CD14-positive monocyte (primary cell): ENCODE results near the gene KLRD1. TPM values are rescaled to one million over a fixed set of nuclear protein-coding genes. Genes with fewer than 3 reads are reported as not detected.
"Not testable (repeated sequence)": the region's sequence is repeated elsewhere in the genome, so short reads cannot be mapped to it uniquely, and the experiment has no call there.

Experiments
- DNase-seq, 3 donors: peaks; one replicate each; pipeline ENCODE4 v3.0.0-alpha.2; 2011 to 2022
- H2AFZ ChIP-seq: 2 replicates; pipeline ENCODE4 v1.6.0; 2012; ENCODE audit warnings: mild to moderate bottlenecking, low read depth, low read length, inconsistent platforms; ENCODE audit not compliant: insufficient read depth, poor library complexity, severe bottlenecking
- H3K27ac ChIP-seq, 2 donors: 1 replicate in 1 of 2; 2 replicates in 1 of 2; pipeline ENCODE4 v1.5.1; 2012 to 2013; ENCODE audit warnings: low read length in 2 of 2, control low read depth in 1 of 2, inconsistent platforms in 1 of 2, low read depth in 1 of 2, mild to moderate bottlenecking in 1 of 2
- H3K27me3 ChIP-seq, 2 donors: one replicate each; pipeline versions ENCODE4 v1.6.0 to v1.6.1; 2011 to 2013; ENCODE audit warnings: low read length in 2 of 2; ENCODE audit not compliant: control insufficient read depth in 2 of 2, insufficient read depth in 2 of 2
- H3K36me3 ChIP-seq, 2 donors: replicated peaks in 1 of 2; 1 replicate in 1 of 2; 2 replicates in 1 of 2; pipeline versions ENCODE4 v1.5.1 to v1.6.1; 2012 to 2013; ENCODE audit warnings: low read length in 2 of 2, control low read depth in 1 of 2, inconsistent platforms in 1 of 2, mild to moderate bottlenecking in 1 of 2; ENCODE audit not compliant: insufficient read depth in 2 of 2, control insufficient read depth in 1 of 2
- H3K4me1 ChIP-seq, 2 donors: 1 replicate in 1 of 2; 2 replicates in 1 of 2; pipeline versions ENCODE4 v1.5.1 to v1.6.1; 2012 to 2013; ENCODE audit warnings: low read length in 2 of 2, control low read depth in 1 of 2, inconsistent platforms in 1 of 2, mild to moderate bottlenecking in 1 of 2, moderate library complexity in 1 of 2; ENCODE audit not compliant: insufficient read depth in 2 of 2, control insufficient read depth in 1 of 2
- H3K4me2 ChIP-seq: replicated peaks from 2 replicates; pipeline ENCODE3; 2012; ENCODE audit warnings: low read length, moderate library complexity, mild to moderate bottlenecking; ENCODE audit not compliant: poor library complexity, severe bottlenecking; ENCODE audit errors: extremely low read depth
- H3K4me3 ChIP-seq, 3 experiments: fragments of 200-600 bp in 1 of 3; sonication (generic) in 1 of 3; replicated peaks in 1 of 3; 1 replicate in 2 of 3; 2 replicates in 1 of 3; pipeline ENCODE4 v1.5.1; 2011 to 2013; ENCODE audit warnings: low read length in 3 of 3, mild to moderate bottlenecking in 3 of 3, control low read depth in 2 of 3, low read depth in 2 of 3, inconsistent platforms in 1 of 3, moderate library complexity in 1 of 3
- H3K79me2 ChIP-seq: 2 replicates; pipeline ENCODE4 v1.6.0; 2012; ENCODE audit warnings: mild to moderate bottlenecking, control low read depth, inconsistent platforms, low read length, moderate library complexity; ENCODE audit not compliant: insufficient read depth
- H3K9ac ChIP-seq: 2 replicates; pipeline ENCODE4 v1.6.0; 2017; ENCODE audit warnings: low read length, mild to moderate bottlenecking; ENCODE audit not compliant: insufficient read depth, poor library complexity, severe bottlenecking
- H3K9me3 ChIP-seq, 2 donors: replicated peaks in 1 of 2; 1 replicate in 1 of 2; 2 replicates in 1 of 2; pipeline versions ENCODE4 v1.5.1 to v1.6.1; 2012 to 2013; ENCODE audit warnings: low read length in 2 of 2, control low read depth in 1 of 2; ENCODE audit not compliant: control insufficient read depth in 1 of 2, insufficient read depth in 1 of 2
- H4K20me1 ChIP-seq: 2 replicates; pipeline ENCODE4 v1.6.0; 2012; ENCODE audit warnings: mild to moderate bottlenecking, low read length, control low read depth, moderate library complexity; ENCODE audit not compliant: insufficient read depth
- H3K27ac Mint-ChIP-seq, 7 donors: one replicate each; pipeline ENCODE4 v1.8.0; 2020; ENCODE audit warnings: mild to moderate bottlenecking in 7 of 7, mixed read lengths in 7 of 7, moderate library complexity in 6 of 7, inconsistent platforms in 2 of 7
- H3K27me3 Mint-ChIP-seq, 3 donors: one replicate each; pipeline ENCODE4 v1.8.0; 2021 to 2022; ENCODE audit warnings: low read depth in 3 of 3, mild to moderate bottlenecking in 3 of 3, mixed read lengths in 3 of 3, moderate library complexity in 3 of 3, inconsistent platforms in 1 of 3
- H3K36me3 Mint-ChIP-seq, 2 donors: one replicate each; pipeline ENCODE4 v1.8.0; 2020; ENCODE audit warnings: mixed read lengths in 2 of 2, inconsistent platforms in 1 of 2, mild to moderate bottlenecking in 1 of 2
- H3K4me1 Mint-ChIP-seq: one replicate; pipeline ENCODE4 v1.8.0; 2020; ENCODE audit warnings: mild to moderate bottlenecking, mixed read lengths
- H3K4me3 Mint-ChIP-seq, 2 donors: one replicate each; pipeline ENCODE4 v1.8.0; 2020; ENCODE audit warnings: mild to moderate bottlenecking in 2 of 2, mixed read lengths in 2 of 2, moderate library complexity in 1 of 2
- H3K9me3 Mint-ChIP-seq, 7 donors: one replicate each; pipeline ENCODE4 v1.8.0; 2020 to 2022; ENCODE audit warnings: mixed read lengths in 7 of 7, mild to moderate bottlenecking in 6 of 7, moderate library complexity in 6 of 7, inconsistent platforms in 2 of 7
- WGBS: methylation state at CpG from one replicate; pipeline ENCODE4 v1.1.5; 2013; ENCODE audit warnings: missing lambda C conversion rate; ENCODE audit not compliant: insufficient coverage; 5-methylcytosine and 5-hydroxymethylcytosine counted together
- intact Hi-C, 2 donors: fragments of 100-400 bp; cut with micrococcal nuclease; formaldehyde crosslinking; loops; one replicate each; pipeline versions ENCODE4 v1.15.0 to v1.15.1; 2023
- polyA plus RNA-seq, 3 donors: library from polyadenylated mRNA; depleted of rRNA in 1 of 3; unstranded in 2 of 3; stranded (reverse) in 1 of 3; fragments of 300-500 nt in 2 of 3; fragments of >200 nt in 1 of 3; fragmentation: Illumina TruSeq in 2 of 3; gene quantifications; 1 replicate in 2 of 3; 2 replicates in 1 of 3; pipeline ENCODE4 v1.2.3, GENCODE V29; 2012 to 2021
- TF ChIP-seq, protein P1 (sequence below): fragments of 200-600 bp; IDR thresholded peaks from one replicate; pipeline ENCODE4 v1.8.0; 2022; ENCODE audit warnings: antibody characterized with exemption, mild to moderate bottlenecking

The KLRD1 gene
- polyA plus RNA-seq, 3 donors, result 0.08 to 0.79 (median 0.51) TPM

DNA sequence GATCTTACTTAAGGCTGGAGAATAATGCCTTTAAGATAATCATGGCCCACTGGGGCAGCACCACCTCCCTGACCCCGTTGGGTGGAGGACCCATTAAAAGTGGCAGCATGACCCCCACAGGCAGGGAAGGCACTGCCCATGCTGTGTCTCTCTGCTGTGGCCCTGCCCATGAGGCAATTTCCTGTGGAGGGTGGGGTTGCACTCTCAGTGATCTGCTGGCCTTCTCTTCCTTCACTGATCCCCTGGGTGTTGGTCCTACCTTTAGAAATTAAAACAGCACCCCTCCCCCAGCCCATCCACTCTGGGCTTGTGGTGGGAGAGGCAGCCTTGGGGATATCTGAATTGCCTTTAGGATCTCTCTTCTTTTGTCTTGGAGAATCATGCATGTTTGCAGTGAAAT is 64.9 kb downstream of the KLRD1 start:
- H3K36me3 ChIP-seq, result no peaks in the 10 kb centered on the region
- 0% methylated on average over 1 of the region's 1 CpG for WGBS

DNA sequence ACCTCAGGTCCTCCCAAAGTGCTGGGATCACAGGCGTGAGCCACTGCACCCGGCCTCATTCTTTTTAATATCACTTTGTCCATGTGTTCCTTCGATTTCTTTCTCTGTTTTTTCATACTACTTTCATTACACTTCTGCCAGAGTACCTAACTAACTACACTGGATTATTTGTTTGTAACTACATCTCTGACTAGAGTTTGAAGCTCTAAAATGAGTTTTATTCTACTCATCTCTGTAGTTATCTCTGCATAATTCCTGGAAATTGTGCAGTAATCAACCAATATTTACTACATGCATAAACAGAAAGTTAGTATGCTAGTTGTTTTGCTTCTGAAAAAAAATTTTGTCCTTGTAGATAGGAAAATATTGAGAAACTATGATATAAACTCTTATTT is 67.0 kb downstream of the KLRD1 start:
- no CpG with 5 or more reads among the region's 3 CpGs for WGBS
- Histone ChIP-seq H3K36me3 (no peaks in the 10 kb centered on the region), H3K4me1 (peaks cover 35 to 52% of the 10 kb centered on the region in 2 donors), H3K9me3 (no peaks in the 10 kb centered on the region), H2AFZ (peak overlapping the region; percentile 29), H3K4me3 (no peak overlapping the region), H3K27me3 (no peaks in the 10 kb centered on the region), H3K9ac (no peak overlapping the region), H3K4me2 (no peak overlapping the region), H3K79me2 (no peaks in the 10 kb centered on the region), H3K27ac (peak overlapping the region; percentile 46 to 72), H4K20me1 (no peaks in the 10 kb centered on the region)
- TF ChIP-seq, protein P1, sequence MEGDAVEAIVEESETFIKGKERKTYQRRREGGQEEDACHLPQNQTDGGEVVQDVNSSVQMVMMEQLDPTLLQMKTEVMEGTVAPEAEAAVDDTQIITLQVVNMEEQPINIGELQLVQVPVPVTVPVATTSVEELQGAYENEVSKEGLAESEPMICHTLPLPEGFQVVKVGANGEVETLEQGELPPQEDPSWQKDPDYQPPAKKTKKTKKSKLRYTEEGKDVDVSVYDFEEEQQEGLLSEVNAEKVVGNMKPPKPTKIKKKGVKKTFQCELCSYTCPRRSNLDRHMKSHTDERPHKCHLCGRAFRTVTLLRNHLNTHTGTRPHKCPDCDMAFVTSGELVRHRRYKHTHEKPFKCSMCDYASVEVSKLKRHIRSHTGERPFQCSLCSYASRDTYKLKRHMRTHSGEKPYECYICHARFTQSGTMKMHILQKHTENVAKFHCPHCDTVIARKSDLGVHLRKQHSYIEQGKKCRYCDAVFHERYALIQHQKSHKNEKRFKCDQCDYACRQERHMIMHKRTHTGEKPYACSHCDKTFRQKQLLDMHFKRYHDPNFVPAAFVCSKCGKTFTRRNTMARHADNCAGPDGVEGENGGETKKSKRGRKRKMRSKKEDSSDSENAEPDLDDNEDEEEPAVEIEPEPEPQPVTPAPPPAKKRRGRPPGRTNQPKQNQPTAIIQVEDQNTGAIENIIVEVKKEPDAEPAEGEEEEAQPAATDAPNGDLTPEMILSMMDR, result no peak
- Mint-ChIP-seq H3K27ac (peak overlapping the region in 6 of 7 donors; percentile 50 to 92 (median 87)), H3K9me3 (peaks cover 0 to 2% (median 0%) of the 10 kb centered on the region in 7 donors), H3K27me3 (peaks cover 0 to 4% (median 0%) of the 10 kb centered on the region in 3 donors), H3K36me3 (no peaks in the 10 kb centered on the region), H3K4me3 (peak overlapping the region; percentile 27 to 46), H3K4me1 (peaks cover 47% of the 10 kb centered on the region)
- DNase-seq, result no peak
- intact Hi-C loops, result no loop called here

More for the DNA sequence above, 64.9 kb downstream of the KLRD1 start:
- peak overlapping the region in 1 of 3 experiments; percentile 61 for H3K4me3 ChIP-seq
- H3K4me1 Mint-ChIP-seq, result peaks cover 55% of the 10 kb centered on the region
- DNase-seq, result peak; percentile 9 to 53 (median 27)
- peak overlapping the region; percentile 38 to 84 for H3K27ac ChIP-seq
- H3K4me1 ChIP-seq, result peaks cover 35 to 52% of the 10 kb centered on the region in 2 donors
- TF ChIP-seq, protein P1, result no peak
- peaks cover 0 to 4% (median 0%) of the 10 kb centered on the region in 3 donors for H3K27me3 Mint-ChIP-seq
- no peaks in the 10 kb centered on the region for H3K79me2 ChIP-seq
- H2AFZ ChIP-seq, result peak overlapping the region; percentile 76
- no peak overlapping the region for H3K9ac ChIP-seq
- H3K27ac Mint-ChIP-seq, result peak overlapping the region; percentile 13 to 94 (median 76)
- peak overlapping the region in 1 of 2 donors; percentile 35 for H3K4me3 Mint-ChIP-seq
- no peaks in the 10 kb centered on the region for H3K36me3 Mint-ChIP-seq
- no peaks in the 10 kb centered on the region for H4K20me1 ChIP-seq
- H3K9me3 Mint-ChIP-seq, result peaks cover 4 to 13% (median 7%) of the 10 kb centered on the region in 7 donors
- peaks cover 0 to 8% of the 10 kb centered on the region in 2 donors for H3K9me3 ChIP-seq
- H3K4me2 ChIP-seq, result peak overlapping the region; percentile 71
- H3K27me3 ChIP-seq, result no peaks in the 10 kb centered on the region
- intact Hi-C loops, result no loop called here

- H3K27ac ChIP-seq, H3K79me2 ChIP-seq, H4K20me1 ChIP-seq, H3K4me2 ChIP-seq, H3K9me3 Mint-ChIP-seq, intact Hi-C loops, H3K9ac ChIP-seq, H3K36me3 ChIP-seq, H3K4me3 Mint-ChIP-seq, H3K4me3 ChIP-seq, H3K27me3 ChIP-seq, H3K36me3 Mint-ChIP-seq, H3K27ac Mint-ChIP-seq, H3K27me3 Mint-ChIP-seq, H3K9me3 ChIP-seq, DNase-seq, H2AFZ ChIP-seq: not testable (repeated sequence)
- H3K4me1 Mint-ChIP-seq, result peaks cover 16% of the 10 kb centered on the region
- WGBS, result no CpG with 5 or more reads among the region's 2 CpGs
- peaks cover 12 to 22% of the 10 kb centered on the region in 2 donors for H3K4me1 ChIP-seq
These were observed 71.1 kb downstream of the KLRD1 start for GRCh38 chr12:10378737-10379136.
